Stimulated activated CD8-positive, alpha-beta memory T cell treated with anti-CD3 and anti-CD28 coated beads, Interleukin-7, amount 100 ng/mL, for 24 hours (primary cell): Measurements from ENCODE around the gene KATNAL1.

Experiments used
- DNase-seq: peaks from one replicate; pipeline ENCODE4 v3.0.0-alpha.2; 2020; ENCODE audit warnings: low read depth

The KATNAL1 gene

GRCh38 chr13:30307194-30307970 lies at the start of gene KATNAL1:
KATNAL1 (minus strand) TSS chr13:30307551; CDS start chr13:30283777, 23,774 bp downstream.
- peak; percentile 32 for DNase-seq

GRCh38 chr13:30355839-30356238 lies 48.5 kb upstream of the KATNAL1 start:
- DNase-seq = no peak

GRCh38 chr13:30355384-30355699 lies 48.0 kb upstream of the KATNAL1 start:
- no peak for DNase-seq

GRCh38 chr13:30354493-30355383 lies 47.4 kb upstream of the KATNAL1 start:
- DNase-seq = no peak

GRCh38 chr13:30353471-30354215 lies 46.3 kb upstream of the KATNAL1 start:
- DNase-seq = no peak

GRCh38 chr13:30353060-30353459 lies 45.7 kb upstream of the KATNAL1 start:
- DNase-seq = no peak

GRCh38 chr13:30352121-30352520 lies 44.8 kb upstream of the KATNAL1 start:
- DNase-seq = no peak

GRCh38 chr13:30346789-30347167 lies 39.4 kb upstream of the KATNAL1 start:
- DNase-seq = no peak

- DNase-seq = peak; percentile 17
These were observed 38.9 kb upstream of the KATNAL1 start for GRCh38 chr13:30346153-30346788.

GRCh38 chr13:30345426-30346100 lies 38.2 kb upstream of the KATNAL1 start:
- DNase-seq = no peak

- DNase-seq = no peak
These were observed 34.6 kb upstream of the KATNAL1 start for GRCh38 chr13:30341815-30342570.

GRCh38 chr13:30340331-30341250 lies 33.2 kb upstream of the KATNAL1 start:
- no peak for DNase-seq

- no peak for DNase-seq
These were observed 32.5 kb upstream of the KATNAL1 start for GRCh38 chr13:30339738-30340330.

- DNase-seq = no peak
These were observed 31.6 kb upstream of the KATNAL1 start for GRCh38 chr13:30338952-30339351.

- no peak for DNase-seq
These were observed 31.0 kb upstream of the KATNAL1 start for GRCh38 chr13:30338331-30338851.

- no peak for DNase-seq
These were observed 29.8 kb upstream of the KATNAL1 start for GRCh38 chr13:30337061-30337610.

GRCh38 chr13:30334663-30335386 lies 27.5 kb upstream of the KATNAL1 start:
- DNase-seq = no peak

GRCh38 chr13:30333616-30334015 lies 26.3 kb upstream of the KATNAL1 start:
- no peak for DNase-seq
